HCT116 (cell line): Measurements from ENCODE around the gene MLPH. TPM values are rescaled to one million over a fixed set of nuclear protein-coding genes. Genes with fewer than 3 reads are reported as not detected.
A peak's percentile ranks its signal among the peaks of the same experiment; 100 is the strongest.

ENCODE experiments used
- ATAC-seq: fragments of 200-7000 bp; cut with Tn5 transposase; 2 replicates; pipeline ENCODE4 v1.9.1; 2020; ENCODE audit warnings: mild to moderate bottlenecking, moderate library complexity
- BruUV-seq: library from RNA; stranded (reverse); fragments of 400-500 nt; replicated peaks from 2 replicates; lab custom pipeline; 2021; lab: Mats Ljungman, UMichigan
- CTCF ChIA-PET: fragments of 300-600 bp; sonication (Branson Sonifier 250); formaldehyde crosslinking; loops from one replicate; lab custom pipeline; 2021; ENCODE audit warnings: antibody characterized with exemption; lab: Charles Lee
- POLR2A ChIA-PET: fragments of 300-600, 350-600 bp; sonication (Branson Sonifier 250); formaldehyde crosslinking; loops from one replicate; lab custom pipeline; 2021; ENCODE audit warnings: antibody characterized with exemption; lab: Charles Lee
- RAD21 ChIA-PET, 2 experiments: fragments of 300-600 bp; sonication (Branson Sonifier 250); formaldehyde crosslinking; loops; one replicate each; lab custom pipeline; 2023; ENCODE audit warnings: low total read pairs in 2 of 2; ENCODE audit not compliant: uncharacterized antibody in 2 of 2, unreplicated experiment in 2 of 2, low non-redundant PET in 1 of 2; lab: Charles Lee
- DNase-seq: peaks from one replicate; pipeline ENCODE4 v3.0.0-alpha.2; 2010; ENCODE audit warnings: low read depth, low spot score
- H2AFZ ChIP-seq: fragments of 200-600 bp; shearing (Covaris generic), sonication (generic); 2 replicates; pipeline ENCODE4 v1.6.1; 2017; ENCODE audit warnings: low read depth, mixed run types, mixed read lengths, antibody characterized with exemption, low read length; ENCODE audit not compliant: poor library complexity, severe bottlenecking
- H3K27ac ChIP-seq: 2 replicates; pipeline ENCODE4 v1.5.1; 2012; ENCODE audit warnings: low read depth, low read length
- H3K27me3 ChIP-seq: fragments of 200-600 bp; sonication (generic); 2 replicates; pipeline ENCODE4 v1.6.1; 2016; ENCODE audit warnings: mixed run types, low read length, mixed read lengths; ENCODE audit not compliant: insufficient read depth
- H3K36me3 ChIP-seq, 2 experiments: fragments of 200-500 bp in 1 of 2; fragments of 200-600 bp in 1 of 2; sonication (Bioruptor generic) in 1 of 2; sonication (generic) in 1 of 2; 2 replicates each; pipeline versions ENCODE4 v1.5.1 to v1.6.1; 2014 to 2016; ENCODE audit warnings: low read length in 2 of 2, inconsistent platforms in 1 of 2, mixed read lengths in 1 of 2, mixed run types in 1 of 2; ENCODE audit not compliant: insufficient read depth in 2 of 2, control insufficient read depth in 1 of 2
- H3K4me1 ChIP-seq, 2 experiments: fragments of 200-600 bp in 1 of 2; sonication (generic) in 1 of 2; 2 replicates each; pipeline versions ENCODE4 v1.5.1 to v1.6.1; 2012 to 2017; ENCODE audit warnings: low read length in 2 of 2, inconsistent platforms in 1 of 2, mild to moderate bottlenecking in 1 of 2, mixed read lengths in 1 of 2, mixed run types in 1 of 2, moderate library complexity in 1 of 2; ENCODE audit not compliant: insufficient read depth in 2 of 2, control insufficient read depth in 1 of 2
- H3K4me2 ChIP-seq: fragments of 200-600 bp; sonication (generic); 2 replicates; pipeline ENCODE4 v1.6.1; 2017; ENCODE audit warnings: mixed run types, low read length, mixed read lengths
- H3K4me3 ChIP-seq, 2 experiments: fragments of 200-600 bp in 1 of 2; sonication (generic) in 1 of 2; replicated peaks in 1 of 2; 2 replicates each; pipeline ENCODE4 v1.5.1; 2011 to 2016; ENCODE audit warnings: low read length in 2 of 2, control low read depth in 1 of 2, low read depth in 1 of 2, mild to moderate bottlenecking in 1 of 2, mixed read lengths in 1 of 2, mixed run types in 1 of 2
- H3K79me2 ChIP-seq: fragments of 200-600 bp; sonication (generic); 2 replicates; pipeline ENCODE4 v1.6.1; 2017; ENCODE audit warnings: mild to moderate bottlenecking, mixed run types, low read length, moderate library complexity, mixed read lengths; ENCODE audit not compliant: insufficient read depth
- H3K9ac ChIP-seq: fragments of 200-600 bp; sonication (generic); 2 replicates; pipeline ENCODE4 v1.6.1; 2016; ENCODE audit warnings: low read length, mixed read lengths
- H3K9me2 ChIP-seq: fragments of 200-600 bp; sonication (generic), shearing (Covaris generic); 2 replicates; pipeline ENCODE4 v1.6.1; 2017; ENCODE audit warnings: mixed run types, mild to moderate bottlenecking, moderate library complexity; ENCODE audit not compliant: insufficient read depth
- H3K9me3 ChIP-seq, 2 experiments: fragments of 200-500 bp in 1 of 2; fragments of 200-600 bp in 1 of 2; sonication (Bioruptor generic) in 1 of 2; sonication (generic) in 1 of 2; 2 replicates each; pipeline ENCODE4 v1.6.1; 2014 to 2017; ENCODE audit warnings: low read length in 2 of 2, mixed read lengths in 2 of 2, inconsistent platforms in 1 of 2, low read depth in 1 of 2, mild to moderate bottlenecking in 1 of 2, mixed run types in 1 of 2, moderate library complexity in 1 of 2; ENCODE audit not compliant: control insufficient read depth in 1 of 2, insufficient read depth in 1 of 2
- H4K20me1 ChIP-seq: fragments of 200-600 bp; sonication (generic), shearing (Covaris generic); 2 replicates; pipeline ENCODE4 v1.6.1; 2017; ENCODE audit warnings: mixed run types, mild to moderate bottlenecking, moderate library complexity; ENCODE audit not compliant: insufficient read depth
- CBX3 ChIP-seq: IDR thresholded peaks from 2 replicates; pipeline ENCODE4 v1.6.1; 2012; ENCODE audit warnings: low read depth
- CEBPB ChIP-seq: IDR thresholded peaks from 2 replicates; pipeline ENCODE4 v1.6.1; 2012; ENCODE audit warnings: low read depth
- CTCF ChIP-seq, 3 experiments: fragments of 200-600 bp in 1 of 3; sonication (generic) in 1 of 3; IDR thresholded peaks in 2 of 3; conservative IDR thresholded peaks in 1 of 3; 2 replicates each; pipeline ENCODE4 v1.5.1; 2012 to 2017; ENCODE audit warnings: low read depth in 2 of 3, low read length in 2 of 3, antibody characterized with exemption in 1 of 3, borderline replicate concordance in 1 of 3, control low read depth in 1 of 3, mild to moderate bottlenecking in 1 of 3, mixed read lengths in 1 of 3, mixed run types in 1 of 3, moderate library complexity in 1 of 3; ENCODE audit not compliant: insufficient read depth in 1 of 3
- EGR1 ChIP-seq: IDR thresholded peaks from 2 replicates; pipeline ENCODE4 v1.6.1; 2012; ENCODE audit warnings: low read depth
- ELF1 ChIP-seq: IDR thresholded peaks from 2 replicates; pipeline ENCODE4 v1.6.1; 2012; ENCODE audit warnings: low read depth, borderline replicate concordance
- EZH2 ChIP-seq: fragments of 200-600 bp; sonication (generic); IDR thresholded peaks from 2 replicates; pipeline ENCODE4 v1.6.1; 2017; ENCODE audit warnings: antibody characterized with exemption, mixed run types
- FOSL1 ChIP-seq: IDR thresholded peaks from 2 replicates; pipeline ENCODE4 v1.6.1; 2012; ENCODE audit warnings: low read depth
- JUND ChIP-seq: IDR thresholded peaks from 2 replicates; pipeline ENCODE4 v1.6.1; 2012
- MAX ChIP-seq: IDR thresholded peaks from 2 replicates; pipeline ENCODE4 v1.6.1; 2012
- POLR2A ChIP-seq: IDR thresholded peaks from 2 replicates; pipeline ENCODE4 v1.7.0; 2011; ENCODE audit warnings: borderline replicate concordance; ENCODE audit not compliant: insufficient read depth, insufficient read length; ENCODE audit errors: extremely low read depth
- RAD21 ChIP-seq: IDR thresholded peaks from 2 replicates; pipeline ENCODE4 v1.6.1; 2012; ENCODE audit warnings: low read depth, mild to moderate bottlenecking
- SIN3A ChIP-seq: IDR thresholded peaks from 2 replicates; pipeline ENCODE4 v1.6.1; 2012; ENCODE audit warnings: low read depth
- SP1 ChIP-seq: IDR thresholded peaks from 2 replicates; pipeline ENCODE4 v1.6.1; 2012; ENCODE audit warnings: low read depth
- SRF ChIP-seq: IDR thresholded peaks from 2 replicates; pipeline ENCODE4 v1.6.1; 2012; ENCODE audit warnings: low read depth
- YY1 ChIP-seq: IDR thresholded peaks from 2 replicates; pipeline ENCODE4 v1.6.1; 2011; ENCODE audit warnings: low read length, low read depth, moderate library complexity, mild to moderate bottlenecking; ENCODE audit not compliant: insufficient replicate concordance; ENCODE audit errors: extremely low read depth
- ZFX ChIP-seq: fragments of 450-650 bp; IDR thresholded peaks from 2 replicates; pipeline ENCODE4 v1.6.1; 2017
- ZNF274 ChIP-seq: fragments of 200-500 bp; sonication (Bioruptor generic); IDR thresholded peaks from 2 replicates; pipeline ENCODE4 v1.6.1; 2014; ENCODE audit warnings: mild to moderate bottlenecking, low read depth, low read length, inconsistent platforms
- intact Hi-C: fragments of 100-400 bp; cut with micrococcal nuclease; formaldehyde crosslinking; loops from 2 replicates; pipeline ENCODE4 v1.10.0; 2022
- total RNA-seq: library from RNA; stranded (reverse); gene quantifications from one replicate; pipeline ENCODE4 v1.2.1, GENCODE V29; 2021; ENCODE audit not compliant: unreplicated experiment
- TF ChIP-seq, protein P1 (sequence below): IDR thresholded peaks from 2 replicates; pipeline ENCODE4 v1.6.1; 2012

MLPH gene
- total RNA-seq, 1 experiment from 2014 or later, result 81.4 TPM

DNA sequence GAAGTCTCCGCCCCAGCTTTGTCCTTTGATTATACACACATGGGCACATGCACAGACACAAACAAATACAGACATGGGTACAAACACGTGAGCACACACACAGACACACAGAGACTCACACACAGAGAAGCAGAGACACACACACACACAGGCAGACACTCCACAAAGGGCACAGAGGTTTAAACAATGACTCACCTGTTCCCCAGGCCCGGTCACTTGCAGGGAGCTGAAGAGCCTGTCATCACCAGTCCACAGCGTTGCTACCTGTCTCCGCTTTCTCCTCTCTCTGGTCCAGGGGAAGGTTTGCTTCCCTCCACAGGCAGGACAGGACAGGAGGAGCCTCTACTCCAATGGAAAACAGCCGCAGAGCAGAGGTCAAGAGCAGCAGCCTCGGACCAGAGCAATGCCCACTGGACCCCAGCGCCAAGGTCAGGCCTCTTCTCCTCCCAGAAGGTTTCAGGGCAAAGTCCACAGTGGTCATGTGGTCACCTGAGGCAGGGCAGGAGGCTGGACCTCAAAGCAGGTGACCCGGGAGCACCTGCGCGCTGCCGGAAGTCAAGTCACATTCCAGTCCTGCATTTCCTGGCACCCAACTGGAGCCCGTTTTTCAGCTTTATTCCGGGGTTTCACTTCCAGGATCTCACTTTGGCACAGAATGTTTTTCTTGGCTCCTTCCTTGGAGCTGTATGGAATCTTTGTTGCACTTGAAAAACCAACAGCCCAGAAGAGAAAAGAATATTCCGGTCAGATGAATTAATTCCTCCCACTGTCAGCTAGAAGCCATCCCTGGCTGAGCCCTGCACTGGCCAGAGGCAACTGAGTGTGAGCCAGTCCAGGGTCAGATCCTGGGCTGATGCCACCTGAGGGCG is 103.5 kb downstream of the MLPH start, which contains the start of gene RAB17 (continued):
- TF ChIP-seq CBX3 (no peak), ZFX (no peak), EZH2 (no peak), ELF1 (no peak; the same call in 1 of the 2 replicates), POLR2A (peak; percentile 64), CEBPB (no peak), JUND (peak; percentile 53)

- no peaks in the 10 kb centered on the region for H3K27me3 ChIP-seq
- BruUV-seq, result TSS peak; percentile 76
- peak overlapping the region; percentile 80 for H3K4me2 ChIP-seq
- H3K9ac ChIP-seq, result peak overlapping the region; percentile 69
- peak overlapping the region; percentile 68 to 85 for H3K4me3 ChIP-seq
- RAD21 ChIA-PET, result no interaction called here
- H3K9me2 ChIP-seq, result no peaks in the 10 kb centered on the region
- peak overlapping the region; percentile 14 for H2AFZ ChIP-seq
- peaks cover 13 to 30% of the 10 kb centered on the region in 2 experiments; a peak in 3 of 4 replicates for H3K4me1 ChIP-seq
- POLR2A ChIA-PET, result interaction anchor here (1.1 to 1.3 kb wide), 4 partner anchors 11 to 102 kb away, joined by 3 to 7 read pairs (median 4); no protein-coding TSS in a partner anchor
- H3K36me3 ChIP-seq, result no peaks in the 10 kb centered on the region
- H3K9me3 ChIP-seq, result no peaks in the 10 kb centered on the region
- DNase-seq (peak; percentile 77), ATAC-seq (peak; percentile 73)
- intact Hi-C loops, result no loop called here
- CTCF ChIA-PET, result interaction anchor here (0.6 to 1.5 kb wide), 5 partner anchors 20 to 390 kb away, joined by 3 to 4 read pairs (median 3); no protein-coding TSS in a partner anchor
- no peaks in the 10 kb centered on the region for H4K20me1 ChIP-seq
- peak overlapping the region; percentile 98 for H3K27ac ChIP-seq
- H3K79me2 ChIP-seq, result peaks cover 16% of the 10 kb centered on the region
- TF ChIP-seq POLR2A, result peak; percentile 62
- no peak for TF ChIP-seq ZFX
- TF ChIP-seq RAD21, result no peak
- TF ChIP-seq EZH2, result no peak
- 0 out of 2 replicates have a peak, but pooled peaks have one; percentile 48 for TF ChIP-seq SP1
- TF ChIP-seq FOSL1, result no peak
- no peak for TF ChIP-seq SRF
- TF ChIP-seq CTCF (IDR thresholded peaks at IDR 0.05 in 2 of 3, conservative IDR thresholded peaks at IDR 0.05 in 1 of 3; ENCODE audit: borderline replicate concordance in 1 of 3, insufficient read depth in 1 of 3, low read depth in 2 of 3, low read length in 2 of 3), result no peak
- TF ChIP-seq, protein P1, sequence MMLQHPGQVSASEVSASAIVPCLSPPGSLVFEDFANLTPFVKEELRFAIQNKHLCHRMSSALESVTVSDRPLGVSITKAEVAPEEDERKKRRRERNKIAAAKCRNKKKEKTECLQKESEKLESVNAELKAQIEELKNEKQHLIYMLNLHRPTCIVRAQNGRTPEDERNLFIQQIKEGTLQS, result no peak
- TF ChIP-seq YY1, result peak; percentile 61
- no peak for TF ChIP-seq ZNF274
- no peak for TF ChIP-seq EGR1
- TF ChIP-seq JUND, result no peak
- TF ChIP-seq ELF1, result no peak; the same call in 1 of the 2 replicates
- peak; percentile 49; the same call in 1 of the 2 replicates for TF ChIP-seq SIN3A
- peak; percentile 89 for TF ChIP-seq MAX
These were observed 104.3 kb downstream of the MLPH start for GRCh38 chr2:237591141-237591881.
